GM23338 (cell line): ENCODE results near the gene FGFRL1.

Source experiments
- CTCF ChIP-seq, 2 experiments: fragments of 200-600 bp in 1 of 2; sonication (generic) in 1 of 2; conservative IDR thresholded peaks; 2 replicates each; pipeline versions ENCODE4 v1.5.1 to v1.6.1; 2016 to 2017; ENCODE audit warnings: antibody characterized with exemption in 2 of 2, low read depth in 2 of 2, mild to moderate bottlenecking in 2 of 2, moderate library complexity in 1 of 2
- EZH2 ChIP-seq: fragments of 200-600 bp; sonication (generic); IDR thresholded peaks from one replicate; pipeline ENCODE4 v1.8.0; 2017; ENCODE audit warnings: antibody characterized with exemption, mild to moderate bottlenecking, low read depth; ENCODE audit not compliant: unreplicated experiment
- EZH2phosphoT487 ChIP-seq: fragments of 200-600 bp; sonication (generic); IDR thresholded peaks from one replicate; pipeline ENCODE4 v1.8.1; 2018; ENCODE audit warnings: antibody characterized with exemption; ENCODE audit not compliant: unreplicated experiment
- JUNB ChIP-seq: IDR thresholded peaks from one replicate; pipeline ENCODE4 v1.6.1; 2016; ENCODE audit warnings: antibody characterized with exemption; ENCODE audit not compliant: unreplicated experiment
- POLR2AphosphoS5 ChIP-seq: IDR thresholded peaks from 2 replicates; pipeline ENCODE4 v1.6.1; 2016; ENCODE audit warnings: antibody characterized with exemption, low read depth
- REST ChIP-seq: IDR thresholded peaks from one replicate; pipeline ENCODE4 v1.6.1; 2018; ENCODE audit warnings: antibody characterized with exemption; ENCODE audit not compliant: unreplicated experiment

GRCh38 chr4:1011022-1011665 lies at the start of gene FGFRL1:
- TF ChIP-seq EZH2 (no peak), CTCF (conservative IDR thresholded peaks at IDR 0.05; ENCODE audit: low read depth in 2 of 2) (no peak), REST (no peak), EZH2phosphoT487 (no peak), JUNB (no peak), POLR2AphosphoS5 (0 out of 2 replicates have a peak, but pooled peaks have one; percentile 11)
